Thyroid gland (tissue), 4 donors: Measurements from ENCODE around the gene PDZD2. TPM values are rescaled to one million over a fixed set of nuclear protein-coding genes. Genes with fewer than 3 reads are reported as not detected.

Experiments
- DNase-seq, 2 donors: peaks; one replicate each; pipeline ENCODE4 v3.0.0-alpha.2; 2019
- H3K27ac ChIP-seq, 3 donors: fragments of 200-600 bp; sonication (generic); 1 replicate in 2 of 3; 2 replicates in 1 of 3; pipeline ENCODE4 v1.5.1; 2016 to 2019; ENCODE audit warnings: mild to moderate bottlenecking in 1 of 3, moderate library complexity in 1 of 3
- H3K27me3 ChIP-seq: fragments of 200-600 bp; sonication (generic); one replicate; pipeline ENCODE4 v1.5.1; 2019
- H3K36me3 ChIP-seq, 2 donors: fragments of 200-600 bp; sonication (generic); one replicate each; pipeline ENCODE4 v1.5.1; 2016 to 2019
- H3K4me1 ChIP-seq, 2 donors: fragments of 200-600 bp; sonication (generic); one replicate each; pipeline ENCODE4 v1.5.1; 2017 to 2019
- H3K4me3 ChIP-seq, 3 donors: fragments of 200-600 bp; sonication (generic); replicated peaks in 1 of 3; 1 replicate in 2 of 3; 2 replicates in 1 of 3; pipeline ENCODE4 v1.5.1; 2016; ENCODE audit warnings: mild to moderate bottlenecking in 1 of 3
- H3K9me3 ChIP-seq: fragments of 200-600 bp; sonication (generic); one replicate; pipeline ENCODE4 v1.5.1; 2017
- CTCF ChIP-seq, 6 experiments: fragments of 200-600 bp in 3 of 6; fragments of 450-650 bp in 3 of 6; sonication (generic) in 3 of 6; IDR thresholded peaks; one replicate each; pipeline ENCODE4 v1.5.1; 2016 to 2019; ENCODE audit warnings: antibody characterized with exemption in 6 of 6, mild to moderate bottlenecking in 2 of 6, inconsistent platforms in 1 of 6, moderate library complexity in 1 of 6
- POLR2A ChIP-seq, 2 donors: fragments of 450-650 bp; IDR thresholded peaks; one replicate each; pipeline ENCODE4 v1.6.1; 2017; ENCODE audit warnings: antibody characterized with exemption in 2 of 2, mild to moderate bottlenecking in 2 of 2, moderate library complexity in 1 of 2
- WGBS, 2 donors: methylation state at CpG; one replicate each; pipeline ENCODE4 v1.1.5; 2017; 5-methylcytosine and 5-hydroxymethylcytosine counted together
- intact Hi-C: fragments of 100-400 bp; cut with DNase I; formaldehyde crosslinking; loops from one replicate; pipeline ENCODE4 v1.15.1; 2023
- total RNA-seq, 4 donors: library from RNA; depleted of rRNA; stranded (reverse); fragments of >200 nt; gene quantifications; one replicate each; pipeline ENCODE4 v1.2.3, GENCODE V29; 2016

The PDZD2 gene
- total RNA-seq, 4 donors from 2014 or later = 1.8 to 4.5 (median 3.9) TPM

- 72 to 74% methylated on average over 3 of the region's 3 CpGs for WGBS, 2 donors
- no peak for DNase-seq
- Histone ChIP-seq H3K9me3 (no peaks in the 10 kb centered on the region), H3K36me3 (no peaks in the 10 kb centered on the region), H3K4me3 (no peak overlapping the region), H3K27me3 (no peaks in the 10 kb centered on the region), H3K4me1 (peaks cover 25 to 39% of the 10 kb centered on the region in 2 donors), H3K27ac (no peak overlapping the region)
- intact Hi-C loops = no loop called here
- TF ChIP-seq CTCF (IDR thresholded peaks at IDR 0.05) = no peak
- no peak for TF ChIP-seq POLR2A (IDR thresholded peaks at IDR 0.05)
These were observed 514.8 kb downstream of the PDZD2 start for GRCh38 chr5:32153723-32154122.

- WGBS, 2 donors = 96% methylated on average over 2 of the region's 2 CpGs
- Histone ChIP-seq H3K4me1 (peaks cover 29 to 46% of the 10 kb centered on the region in 2 donors), H3K36me3 (no peaks in the 10 kb centered on the region), H3K27ac (no peak overlapping the region), H3K4me3 (no peak overlapping the region), H3K9me3 (no peaks in the 10 kb centered on the region), H3K27me3 (no peaks in the 10 kb centered on the region)
- intact Hi-C loops = no loop called here
- DNase-seq = no peak
- no peak for TF ChIP-seq CTCF (IDR thresholded peaks at IDR 0.05)
- TF ChIP-seq POLR2A (IDR thresholded peaks at IDR 0.05) = no peak
These were observed 516.3 kb downstream of the PDZD2 start for GRCh38 chr5:32155211-32155610.

GRCh38 chr5:32156635-32157034 lies 517.7 kb downstream of the PDZD2 start:
- no peaks in the 10 kb centered on the region for H3K9me3 ChIP-seq
- 88 to 91% methylated on average over 9 of the region's 9 CpGs for WGBS, 2 donors
- H3K4me1 ChIP-seq = peaks cover 29 to 46% of the 10 kb centered on the region in 2 donors
- TF ChIP-seq POLR2A (IDR thresholded peaks at IDR 0.05) (no peak), CTCF (IDR thresholded peaks at IDR 0.05) (no peak)
- DNase-seq = no peak
- H3K27me3 ChIP-seq = no peaks in the 10 kb centered on the region
- no peak overlapping the region for H3K27ac ChIP-seq
- no peak overlapping the region for H3K4me3 ChIP-seq
- intact Hi-C loops = no loop called here
- H3K36me3 ChIP-seq = no peaks in the 10 kb centered on the region

- Histone ChIP-seq H3K9me3 (no peaks in the 10 kb centered on the region), H3K36me3 (no peaks in the 10 kb centered on the region), H3K4me1 (peaks cover 29 to 42% of the 10 kb centered on the region in 2 donors), H3K27ac (no peak overlapping the region), H3K4me3 (no peak overlapping the region), H3K27me3 (no peaks in the 10 kb centered on the region)
- intact Hi-C loops = no loop called here
- 84 to 90% methylated on average over 4 of the region's 4 CpGs for WGBS, 2 donors
- DNase-seq = no peak
- TF ChIP-seq POLR2A (IDR thresholded peaks at IDR 0.05) (no peak), CTCF (IDR thresholded peaks at IDR 0.05) (no peak)
These were observed 518.1 kb downstream of the PDZD2 start for GRCh38 chr5:32157078-32157477.

- WGBS, 2 donors = 81 to 84% methylated on average over 2 of the region's 2 CpGs
- DNase-seq = no peak
- intact Hi-C loops = no loop called here
- Histone ChIP-seq H3K27me3 (no peaks in the 10 kb centered on the region), H3K27ac (no peak overlapping the region), H3K4me1 (peaks cover 21 to 32% of the 10 kb centered on the region in 2 donors), H3K9me3 (no peaks in the 10 kb centered on the region), H3K4me3 (no peak overlapping the region), H3K36me3 (no peaks in the 10 kb centered on the region)
- TF ChIP-seq CTCF (IDR thresholded peaks at IDR 0.05) = no peak
- TF ChIP-seq POLR2A (IDR thresholded peaks at IDR 0.05) = no peak
These were observed 519.7 kb downstream of the PDZD2 start for GRCh38 chr5:32158679-32158975.
